GM21619 (cell line): ENCODE data around the gene MUC6.

ENCODE experiments used
- ATAC-seq: cut with Tn5 transposase; IDR thresholded peaks from one replicate; pipeline ENCODE4 v1.9.1; 2021; ENCODE audit not compliant: unreplicated experiment

MUC6 gene, protein sequence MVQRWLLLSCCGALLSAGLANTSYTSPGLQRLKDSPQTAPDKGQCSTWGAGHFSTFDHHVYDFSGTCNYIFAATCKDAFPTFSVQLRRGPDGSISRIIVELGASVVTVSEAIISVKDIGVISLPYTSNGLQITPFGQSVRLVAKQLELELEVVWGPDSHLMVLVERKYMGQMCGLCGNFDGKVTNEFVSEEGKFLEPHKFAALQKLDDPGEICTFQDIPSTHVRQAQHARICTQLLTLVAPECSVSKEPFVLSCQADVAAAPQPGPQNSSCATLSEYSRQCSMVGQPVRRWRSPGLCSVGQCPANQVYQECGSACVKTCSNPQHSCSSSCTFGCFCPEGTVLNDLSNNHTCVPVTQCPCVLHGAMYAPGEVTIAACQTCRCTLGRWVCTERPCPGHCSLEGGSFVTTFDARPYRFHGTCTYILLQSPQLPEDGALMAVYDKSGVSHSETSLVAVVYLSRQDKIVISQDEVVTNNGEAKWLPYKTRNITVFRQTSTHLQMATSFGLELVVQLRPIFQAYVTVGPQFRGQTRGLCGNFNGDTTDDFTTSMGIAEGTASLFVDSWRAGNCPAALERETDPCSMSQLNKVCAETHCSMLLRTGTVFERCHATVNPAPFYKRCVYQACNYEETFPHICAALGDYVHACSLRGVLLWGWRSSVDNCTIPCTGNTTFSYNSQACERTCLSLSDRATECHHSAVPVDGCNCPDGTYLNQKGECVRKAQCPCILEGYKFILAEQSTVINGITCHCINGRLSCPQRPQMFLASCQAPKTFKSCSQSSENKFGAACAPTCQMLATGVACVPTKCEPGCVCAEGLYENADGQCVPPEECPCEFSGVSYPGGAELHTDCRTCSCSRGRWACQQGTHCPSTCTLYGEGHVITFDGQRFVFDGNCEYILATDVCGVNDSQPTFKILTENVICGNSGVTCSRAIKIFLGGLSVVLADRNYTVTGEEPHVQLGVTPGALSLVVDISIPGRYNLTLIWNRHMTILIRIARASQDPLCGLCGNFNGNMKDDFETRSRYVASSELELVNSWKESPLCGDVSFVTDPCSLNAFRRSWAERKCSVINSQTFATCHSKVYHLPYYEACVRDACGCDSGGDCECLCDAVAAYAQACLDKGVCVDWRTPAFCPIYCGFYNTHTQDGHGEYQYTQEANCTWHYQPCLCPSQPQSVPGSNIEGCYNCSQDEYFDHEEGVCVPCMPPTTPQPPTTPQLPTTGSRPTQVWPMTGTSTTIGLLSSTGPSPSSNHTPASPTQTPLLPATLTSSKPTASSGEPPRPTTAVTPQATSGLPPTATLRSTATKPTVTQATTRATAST (N-terminal part only)

GRCh38 chr11:1036303-1036923 lies at the start of gene MUC6:
TSS of gene MUC6 (minus strand) at chr11:1036718. CDS start at chr11:1036655, 63 bp downstream.
- ATAC-seq = no peak

GRCh38 chr11:1085440-1086170 lies 49.1 kb upstream of the MUC6 start:
- ATAC-seq = no peak

DNA sequence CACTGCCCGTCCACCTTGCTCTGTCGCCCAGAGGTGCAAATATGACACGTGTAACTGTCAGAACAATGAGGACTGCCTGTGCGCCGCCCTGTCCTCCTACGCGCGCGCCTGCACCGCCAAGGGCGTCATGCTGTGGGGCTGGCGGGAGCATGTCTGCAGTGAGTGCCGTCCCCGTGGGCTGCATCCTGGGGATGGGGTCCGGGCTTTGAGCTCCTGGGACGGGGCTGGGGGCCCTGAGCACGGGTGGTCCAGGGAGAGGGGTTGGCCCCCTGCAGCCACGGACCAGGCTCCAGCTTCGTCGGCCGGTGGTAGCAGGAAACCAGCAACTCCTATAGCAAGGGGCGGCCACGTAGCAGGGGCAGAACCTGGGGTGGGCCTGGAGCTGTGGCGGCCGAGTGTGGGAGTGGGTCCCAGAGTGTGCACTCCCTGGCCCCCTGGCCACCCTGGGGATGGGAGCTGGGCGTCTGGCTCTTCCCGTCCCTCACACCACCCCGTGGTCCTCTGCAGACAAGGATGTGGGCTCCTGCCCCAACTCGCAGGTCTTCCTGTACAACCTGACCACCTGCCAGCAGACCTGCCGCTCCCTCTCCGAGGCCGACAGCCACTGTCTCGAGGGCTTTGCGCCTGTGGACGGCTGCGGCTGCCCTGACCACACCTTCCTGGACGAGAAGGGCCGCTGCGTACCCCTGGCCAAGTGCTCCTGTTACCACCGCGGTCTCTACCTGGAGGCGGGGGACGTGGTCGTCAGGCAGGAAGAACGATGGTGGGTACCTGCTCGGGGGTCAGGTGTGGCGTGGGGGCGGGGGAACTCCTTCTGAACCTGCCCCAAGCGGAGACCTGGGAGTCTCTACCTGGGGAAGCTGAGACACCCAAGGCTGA lies 48.3 kb upstream of the MUC6 start:
- no peak for ATAC-seq

GRCh38 chr11:1083621-1084551 lies 47.4 kb upstream of the MUC6 start:
- ATAC-seq = no peak

- no peak for ATAC-seq
These were observed 46.5 kb upstream of the MUC6 start for GRCh38 chr11:1082728-1083620.

DNA sequence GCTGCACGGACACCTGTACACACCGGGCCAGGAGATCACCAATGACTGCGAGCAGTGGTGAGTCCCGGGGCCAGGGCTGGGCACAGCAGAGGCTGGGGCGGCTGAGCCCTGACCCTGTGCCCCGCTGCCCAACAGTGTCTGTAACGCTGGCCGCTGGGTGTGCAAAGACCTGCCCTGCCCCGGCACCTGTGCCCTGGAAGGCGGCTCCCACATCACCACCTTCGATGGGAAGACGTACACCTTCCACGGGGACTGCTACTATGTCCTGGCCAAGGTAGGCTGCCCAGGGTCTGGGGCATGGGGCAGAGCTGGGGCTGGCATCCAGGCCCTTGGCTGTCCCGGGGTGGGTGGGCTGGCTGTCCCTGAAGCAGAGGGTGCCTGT lies 45.8 kb upstream of the MUC6 start:
- no peak for ATAC-seq

DNA sequence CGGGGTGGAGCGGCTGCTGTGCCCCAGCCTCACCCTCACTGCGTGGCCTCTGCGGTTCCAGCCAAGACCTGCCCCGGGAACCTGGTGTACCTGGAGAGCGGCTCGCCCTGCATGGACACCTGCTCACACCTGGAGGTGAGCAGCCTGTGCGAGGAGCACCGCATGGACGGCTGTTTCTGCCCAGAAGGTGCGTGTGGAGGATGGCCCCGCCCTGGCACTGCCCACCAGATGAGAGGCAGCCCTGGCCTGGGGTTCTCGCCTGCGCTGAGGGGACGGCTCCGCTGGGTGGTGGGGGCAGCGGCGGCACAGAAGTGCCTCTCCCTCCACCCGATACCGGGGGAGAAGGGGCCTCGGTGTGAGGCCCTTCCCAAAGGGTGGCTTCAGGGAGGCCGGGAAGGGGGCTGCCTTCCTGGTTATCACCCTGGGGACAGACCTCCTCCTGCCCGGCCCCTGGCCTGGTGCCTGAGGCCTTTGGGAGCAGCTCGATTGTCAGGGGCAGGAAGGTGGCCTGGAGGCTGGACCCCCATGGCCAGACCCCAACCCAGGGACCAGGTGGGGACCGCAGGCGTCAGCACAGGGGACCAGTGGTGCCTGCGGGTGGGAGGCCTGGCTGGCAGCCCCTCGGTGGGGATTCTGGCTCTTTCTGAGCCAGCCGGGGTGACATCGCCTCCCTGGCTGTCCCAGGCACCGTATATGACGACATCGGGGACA lies 45.2 kb upstream of the MUC6 start:
- ATAC-seq = no peak

DNA sequence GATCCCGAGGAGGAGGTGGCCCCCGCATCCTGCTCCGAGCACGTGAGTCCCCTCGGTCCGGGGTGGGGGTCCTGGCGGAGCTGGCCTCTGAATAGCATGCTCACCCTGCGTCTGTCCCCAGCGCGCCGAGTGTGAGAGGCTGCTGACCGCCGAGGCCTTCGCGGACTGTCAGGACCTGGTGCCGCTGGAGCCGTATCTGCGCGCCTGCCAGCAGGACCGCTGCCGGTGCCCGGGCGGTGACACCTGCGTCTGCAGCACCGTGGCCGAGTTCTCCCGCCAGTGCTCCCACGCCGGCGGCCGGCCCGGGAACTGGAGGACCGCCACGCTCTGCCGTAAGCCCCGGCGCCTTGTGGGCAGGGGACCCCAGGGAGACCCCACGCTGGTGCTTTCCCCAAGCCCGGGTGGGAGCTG lies 41.7 kb upstream of the MUC6 start:
- no peak for ATAC-seq

- ATAC-seq = no peak
These were observed 41.0 kb upstream of the MUC6 start for GRCh38 chr11:1077417-1078119.

GRCh38 chr11:1077033-1077416 lies 40.5 kb upstream of the MUC6 start:
- no peak for ATAC-seq

DNA sequence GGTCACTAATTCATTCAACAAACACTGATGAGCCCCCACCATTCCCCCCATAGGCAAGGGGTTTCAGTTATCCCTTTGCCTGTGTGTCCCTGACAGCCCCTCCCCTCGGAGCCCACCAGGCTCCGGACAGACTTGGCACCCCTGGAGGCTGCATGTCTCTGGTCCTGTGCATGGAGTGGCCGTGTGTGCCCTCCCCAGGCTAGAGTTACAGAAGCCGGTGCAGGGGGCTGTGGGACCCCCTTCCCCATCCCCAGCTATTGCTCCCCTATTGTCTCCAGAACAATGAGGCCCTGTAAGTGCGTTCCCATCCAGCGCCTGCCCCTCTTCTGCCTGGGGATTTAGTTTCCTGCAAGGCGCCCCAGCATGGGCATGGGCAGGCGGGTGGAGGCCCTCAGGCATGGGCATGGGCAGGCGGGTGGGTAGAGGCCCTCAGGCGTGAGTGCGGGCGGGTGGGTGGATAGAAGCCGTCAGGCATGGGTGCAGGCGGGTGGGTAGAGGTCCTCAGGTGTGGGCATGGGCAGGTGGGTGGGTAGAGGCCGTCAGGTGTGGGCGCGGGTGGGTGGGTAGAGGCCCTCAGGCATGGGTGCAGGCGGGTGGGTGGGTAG lies 39.6 kb upstream of the MUC6 start:
- ATAC-seq = no peak

DNA sequence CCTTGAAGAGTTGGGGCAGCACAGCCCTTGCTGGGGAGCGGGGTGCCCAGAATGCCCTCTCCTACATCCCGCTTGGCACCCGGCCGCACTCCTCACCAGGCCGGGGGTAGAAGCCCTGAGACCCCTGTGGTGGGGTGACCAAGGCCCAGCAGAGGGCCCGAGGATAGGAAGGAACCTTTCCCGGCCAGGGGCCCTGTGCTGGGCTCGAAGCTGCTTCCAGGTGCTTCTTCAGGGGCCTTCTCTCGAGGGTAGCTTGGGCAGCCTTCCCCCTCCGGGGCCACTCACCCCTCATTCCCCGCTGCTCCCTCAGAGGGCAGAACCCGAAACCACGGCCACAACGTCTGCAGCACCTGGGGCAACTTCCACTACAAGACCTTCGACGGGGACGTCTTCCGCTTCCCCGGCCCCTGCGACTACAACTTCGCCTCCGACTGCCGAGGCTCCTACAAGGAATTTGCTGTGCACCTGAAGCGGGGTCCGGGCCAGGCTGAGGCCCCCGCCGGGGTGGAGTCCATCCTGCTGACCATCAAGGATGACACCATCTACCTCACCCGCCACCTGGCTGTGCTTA lies 38.9 kb upstream of the MUC6 start:
- ATAC-seq = no peak

DNA sequence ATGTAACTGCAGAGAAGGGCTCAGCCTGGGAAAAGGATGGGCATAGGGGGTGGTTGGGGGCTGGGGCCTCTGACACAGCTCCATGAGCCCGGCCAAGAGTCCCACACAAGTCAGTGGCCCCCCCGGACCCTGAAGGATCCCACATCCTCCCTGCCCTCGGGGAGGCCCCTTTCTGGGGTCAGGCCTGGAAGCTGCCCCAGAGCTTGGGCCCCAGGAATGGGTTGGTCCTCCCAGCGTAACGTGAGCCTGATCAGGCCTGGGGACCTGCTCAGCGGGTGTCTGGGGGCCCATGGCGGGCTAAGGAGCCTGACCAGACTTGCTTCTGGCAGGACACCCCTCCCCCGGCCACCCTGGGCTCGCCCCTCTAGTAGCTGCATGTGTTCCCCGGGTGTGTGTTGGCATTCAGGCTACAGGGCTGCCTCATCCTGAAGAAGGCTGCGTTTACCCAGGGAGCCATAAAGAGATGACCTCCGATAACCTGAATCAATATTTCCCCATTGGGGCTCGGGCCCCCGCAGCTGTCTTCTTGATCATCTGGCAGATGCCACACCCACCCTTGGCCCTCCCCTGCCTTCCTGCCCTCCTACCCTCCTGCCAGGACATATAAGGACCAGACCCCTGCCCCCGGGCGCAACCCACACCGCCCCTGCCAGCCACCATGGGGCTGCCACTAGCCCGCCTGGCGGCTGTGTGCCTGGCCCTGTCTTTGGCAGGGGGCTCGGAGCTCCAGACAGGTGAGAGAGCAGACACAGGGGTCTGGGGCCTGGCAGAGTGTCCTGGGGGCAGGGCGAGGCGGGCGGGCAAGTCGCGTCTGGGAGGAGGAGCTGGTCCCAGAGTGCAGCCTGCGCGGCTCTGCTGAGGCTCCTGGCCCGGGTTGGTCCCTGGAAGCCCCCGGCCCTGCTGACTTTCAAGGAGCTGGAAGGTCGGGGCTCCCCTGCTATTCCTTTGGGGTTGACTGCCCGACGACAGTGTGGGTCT lies 38.0 kb upstream of the MUC6 start, which contains the start of gene MUC2:
MUC2 (plus strand) TSS at position 631 of the 978 bp plus-strand sequence.
- no peak for ATAC-seq

- no peak for ATAC-seq
These were observed 37.3 kb upstream of the MUC6 start for GRCh38 chr11:1073851-1074243.
